Measurements from ENCODE around the gene KCTD16. TPM values are rescaled to one million over a fixed set of nuclear protein-coding genes. Genes with fewer than 3 reads are reported as not detected.

The KCTD16 gene
- polyA plus RNA-seq, 1 donor (not counting 4 experiments of a cell fraction or from before 2014, with no cell fraction given): 0.04 TPM

DNA sequence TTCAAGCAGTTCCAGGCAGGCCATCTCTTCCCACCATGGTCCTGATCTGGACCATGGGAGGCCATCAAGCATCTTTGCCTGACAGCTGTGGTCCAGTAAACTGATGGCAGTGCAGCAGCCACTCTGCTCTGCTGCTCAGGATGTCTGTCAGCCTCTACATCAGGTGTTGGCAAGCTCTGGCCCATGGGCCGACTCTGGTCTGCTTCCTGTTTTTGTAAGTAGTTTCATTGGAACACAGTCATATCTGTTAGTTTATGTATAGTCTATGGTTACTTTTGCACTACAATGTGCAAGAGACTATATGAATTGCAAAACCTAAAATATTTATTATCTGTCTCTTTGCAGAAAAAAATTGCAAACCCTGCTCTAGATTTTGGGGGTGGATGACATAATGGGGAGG, 225.0 kb downstream of the KCTD16 start:
- no peak for TF ChIP-seq EZH2 (IDR thresholded peaks at IDR 0.05; ENCODE audit: low read length)
- TF ChIP-seq, protein P1, sequence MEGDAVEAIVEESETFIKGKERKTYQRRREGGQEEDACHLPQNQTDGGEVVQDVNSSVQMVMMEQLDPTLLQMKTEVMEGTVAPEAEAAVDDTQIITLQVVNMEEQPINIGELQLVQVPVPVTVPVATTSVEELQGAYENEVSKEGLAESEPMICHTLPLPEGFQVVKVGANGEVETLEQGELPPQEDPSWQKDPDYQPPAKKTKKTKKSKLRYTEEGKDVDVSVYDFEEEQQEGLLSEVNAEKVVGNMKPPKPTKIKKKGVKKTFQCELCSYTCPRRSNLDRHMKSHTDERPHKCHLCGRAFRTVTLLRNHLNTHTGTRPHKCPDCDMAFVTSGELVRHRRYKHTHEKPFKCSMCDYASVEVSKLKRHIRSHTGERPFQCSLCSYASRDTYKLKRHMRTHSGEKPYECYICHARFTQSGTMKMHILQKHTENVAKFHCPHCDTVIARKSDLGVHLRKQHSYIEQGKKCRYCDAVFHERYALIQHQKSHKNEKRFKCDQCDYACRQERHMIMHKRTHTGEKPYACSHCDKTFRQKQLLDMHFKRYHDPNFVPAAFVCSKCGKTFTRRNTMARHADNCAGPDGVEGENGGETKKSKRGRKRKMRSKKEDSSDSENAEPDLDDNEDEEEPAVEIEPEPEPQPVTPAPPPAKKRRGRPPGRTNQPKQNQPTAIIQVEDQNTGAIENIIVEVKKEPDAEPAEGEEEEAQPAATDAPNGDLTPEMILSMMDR (optimal IDR thresholded peaks at IDR 0.05 in 1 of 3, IDR thresholded peaks at IDR 0.05 in 1 of 3, conservative IDR thresholded peaks at IDR 0.05 in 1 of 3; ENCODE audit: extremely low read depth in 1 of 3, insufficient read depth in 2 of 3, low read length in 3 of 3): no peak
- Histone ChIP-seq H3K36me3 (ENCODE audit: control insufficient read depth in 2 of 2, extremely low read depth in 1 of 2, insufficient read depth in 2 of 2, low read length in 2 of 2) (no peaks in the 10 kb centered on the region), H3K9me3 (ENCODE audit: control insufficient read depth, low read depth, low read length) (no peaks in the 10 kb centered on the region), H3K4me1 (ENCODE audit: control insufficient read depth, extremely low read depth, insufficient read depth, low read length) (no peaks in the 10 kb centered on the region), H2AFZ (ENCODE audit: control insufficient read depth, low read length) (no peak overlapping the region), H3K9ac (ENCODE audit: control insufficient read depth, extremely low read depth, insufficient read depth, low read length) (no peak overlapping the region), H3K9me1 (ENCODE audit: control insufficient read depth, extremely low read depth, insufficient read depth, low read length) (no peaks in the 10 kb centered on the region), H3K4me2 (ENCODE audit: control insufficient read depth, extremely low read depth, insufficient read depth, low read depth, low read length) (no peak overlapping the region), H3K27me3 (ENCODE audit: control insufficient read depth, extremely low read depth, insufficient read depth, low read length) (no peaks in the 10 kb centered on the region), H3K79me2 (ENCODE audit: control insufficient read depth, insufficient read depth, low read length) (no peaks in the 10 kb centered on the region), H3K27ac (ENCODE audit: control insufficient read depth, insufficient read depth, low read length) (no peak overlapping the region), H3K4me3 (ENCODE audit: control insufficient read depth in 2 of 3, extremely low read depth in 1 of 3, insufficient read depth in 2 of 3, low read depth in 1 of 3, low read length in 3 of 3) (no peak overlapping the region), H4K20me1 (ENCODE audit: control insufficient read depth, extremely low read depth, insufficient read depth, low read length) (no peaks in the 10 kb centered on the region)
- dilution Hi-C loops (cut with MboI; ENCODE audit: extremely low pct_ligation_motif_present, low sequenced_read_pairs): no loop called here
- FAIRE-seq (no peak), DNase-seq (ENCODE audit: low read depth, low spot score) (no peak)

DNA sequence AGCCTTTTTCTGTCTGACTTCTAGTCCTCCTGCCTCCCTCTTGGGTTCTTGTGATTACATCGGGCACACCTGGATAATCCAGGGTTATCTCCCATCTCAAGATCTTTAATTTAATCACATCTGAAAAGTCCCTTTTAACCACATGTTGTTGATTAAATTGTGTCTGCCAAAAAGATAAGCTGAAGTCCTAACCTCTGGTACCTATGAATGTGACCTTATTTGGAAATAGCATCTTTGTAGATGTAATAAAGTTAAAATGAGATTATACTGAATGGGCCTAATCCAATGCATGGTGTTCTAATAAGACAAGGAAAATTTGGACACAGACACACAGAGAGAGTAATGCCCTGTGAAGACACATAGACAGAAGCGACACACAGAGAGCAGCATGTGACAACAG, 232.4 kb downstream of the KCTD16 start:
- FAIRE-seq (no peak), DNase-seq (ENCODE audit: low read depth, low spot score) (no peak)
- Histone ChIP-seq H3K79me2 (ENCODE audit: control insufficient read depth, insufficient read depth, low read length) (no peaks in the 10 kb centered on the region), H3K4me2 (ENCODE audit: control insufficient read depth, extremely low read depth, insufficient read depth, low read depth, low read length) (no peak overlapping the region), H3K4me3 (ENCODE audit: control insufficient read depth in 2 of 3, extremely low read depth in 1 of 3, insufficient read depth in 2 of 3, low read depth in 1 of 3, low read length in 3 of 3) (no peak overlapping the region), H3K27me3 (ENCODE audit: control insufficient read depth, extremely low read depth, insufficient read depth, low read length) (no peaks in the 10 kb centered on the region), H2AFZ (ENCODE audit: control insufficient read depth, low read length) (no peak overlapping the region), H4K20me1 (ENCODE audit: control insufficient read depth, extremely low read depth, insufficient read depth, low read length) (no peaks in the 10 kb centered on the region), H3K36me3 (ENCODE audit: control insufficient read depth in 2 of 2, extremely low read depth in 1 of 2, insufficient read depth in 2 of 2, low read length in 2 of 2) (no peaks in the 10 kb centered on the region), H3K9me3 (ENCODE audit: control insufficient read depth, low read depth, low read length) (no peaks in the 10 kb centered on the region), H3K9ac (ENCODE audit: control insufficient read depth, extremely low read depth, insufficient read depth, low read length) (no peak overlapping the region), H3K9me1 (ENCODE audit: control insufficient read depth, extremely low read depth, insufficient read depth, low read length) (no peaks in the 10 kb centered on the region), H3K27ac (ENCODE audit: control insufficient read depth, insufficient read depth, low read length) (no peak overlapping the region), H3K4me1 (ENCODE audit: control insufficient read depth, extremely low read depth, insufficient read depth, low read length) (no peaks in the 10 kb centered on the region)
- dilution Hi-C loops (cut with MboI; ENCODE audit: extremely low pct_ligation_motif_present, low sequenced_read_pairs): no loop called here
- no peak for TF ChIP-seq EZH2 (IDR thresholded peaks at IDR 0.05; ENCODE audit: low read length)
- TF ChIP-seq, protein P1 (optimal IDR thresholded peaks at IDR 0.05 in 1 of 3, IDR thresholded peaks at IDR 0.05 in 1 of 3, conservative IDR thresholded peaks at IDR 0.05 in 1 of 3; ENCODE audit: extremely low read depth in 1 of 3, insufficient read depth in 2 of 3, low read length in 3 of 3): no peak
